ENCODE results near the gene HOXA5. TPM values are rescaled to one million over a fixed set of nuclear protein-coding genes. Genes with fewer than 3 reads are reported as not detected.

HOXA5 gene
- total and polyA plus RNA-seq, 2 donors = 0.24 to 0.43 TPM

- Histone ChIP-seq H3K4me1 (ENCODE audit: control insufficient read depth in 2 of 2, insufficient read depth in 2 of 2, low read length in 2 of 2) (peaks cover 24 to 51% of the 10 kb centered on the region in 2 donors), H3K27ac (ENCODE audit: low read depth in 1 of 2, low read length in 1 of 2) (no peak overlapping the region), H3K4me3 (ENCODE audit: low read length in 2 of 2) (peak overlapping the region; percentile 26 to 38), H3K9me3 (ENCODE audit: control insufficient read depth in 2 of 2, insufficient read depth in 1 of 2, low read length in 1 of 2) (peaks cover 0 to 51% of the 10 kb centered on the region in 2 donors), H3K27me3 (ENCODE audit: control insufficient read depth in 2 of 2, insufficient read depth in 1 of 2, low read length in 1 of 2) (peaks cover 86 to 100% of the 10 kb centered on the region in 2 donors), H3K36me3 (ENCODE audit: control insufficient read depth in 2 of 2, insufficient read depth in 2 of 2, low read length in 1 of 2) (no peaks in the 10 kb centered on the region)
- WGBS = under 1% methylated on average over 58 of the region's 58 CpGs
- DNase-seq (ENCODE audit: low read depth in 6 of 9, low spot score in 9 of 9) = peak in 3 of 9 donors; percentile 56 to 78 (median 70)
Measured at GRCh38 chr7:27150568-27151340, 7.3 kb upstream of the HOXA5 start.

GRCh38 chr7:27149842-27150567 is 6.5 kb upstream of the HOXA5 start:
- peak overlapping the region; percentile 22 to 38 for H3K4me3 ChIP-seq (ENCODE audit: low read length in 2 of 2)
- 16% methylated on average over 13 of the region's 13 CpGs for WGBS
- peaks cover 18 to 43% of the 10 kb centered on the region in 2 donors for H3K4me1 ChIP-seq (ENCODE audit: control insufficient read depth in 2 of 2, insufficient read depth in 2 of 2, low read length in 2 of 2)
- peaks cover 81 to 100% of the 10 kb centered on the region in 2 donors for H3K27me3 ChIP-seq (ENCODE audit: control insufficient read depth in 2 of 2, insufficient read depth in 1 of 2, low read length in 1 of 2)
- DNase-seq (ENCODE audit: low read depth in 6 of 9, low spot score in 9 of 9) = no peak
- H3K36me3 ChIP-seq (ENCODE audit: control insufficient read depth in 2 of 2, insufficient read depth in 2 of 2, low read length in 1 of 2) = no peaks in the 10 kb centered on the region
- peaks cover 0 to 50% of the 10 kb centered on the region in 2 donors for H3K9me3 ChIP-seq (ENCODE audit: control insufficient read depth in 2 of 2, insufficient read depth in 1 of 2, low read length in 1 of 2)
- H3K27ac ChIP-seq (ENCODE audit: low read depth in 1 of 2, low read length in 1 of 2) = no peak overlapping the region

GRCh38 chr7:27148756-27149641 is 5.5 kb upstream of the HOXA5 start:
- Histone ChIP-seq H3K9me3 (ENCODE audit: control insufficient read depth in 2 of 2, insufficient read depth in 1 of 2, low read length in 1 of 2) (peaks cover 0 to 54% of the 10 kb centered on the region in 2 donors), H3K4me1 (ENCODE audit: control insufficient read depth in 2 of 2, insufficient read depth in 2 of 2, low read length in 2 of 2) (peaks cover 16 to 39% of the 10 kb centered on the region in 2 donors), H3K27ac (ENCODE audit: low read depth in 1 of 2, low read length in 1 of 2) (no peak overlapping the region), H3K4me3 (ENCODE audit: low read length in 2 of 2) (no peak overlapping the region), H3K27me3 (ENCODE audit: control insufficient read depth in 2 of 2, insufficient read depth in 1 of 2, low read length in 1 of 2) (peaks cover 74 to 100% of the 10 kb centered on the region in 2 donors), H3K36me3 (ENCODE audit: control insufficient read depth in 2 of 2, insufficient read depth in 2 of 2, low read length in 1 of 2) (no peaks in the 10 kb centered on the region)
- WGBS = 25% methylated on average over 30 of the region's 30 CpGs
- no peak for DNase-seq (ENCODE audit: low read depth in 6 of 9, low spot score in 9 of 9)

GRCh38 chr7:27148031-27148755 is 4.7 kb upstream of the HOXA5 start:
- Histone ChIP-seq H3K9me3 (ENCODE audit: control insufficient read depth in 2 of 2, insufficient read depth in 1 of 2, low read length in 1 of 2) (peaks cover 2 to 54% of the 10 kb centered on the region in 2 donors), H3K4me1 (ENCODE audit: control insufficient read depth in 2 of 2, insufficient read depth in 2 of 2, low read length in 2 of 2) (peaks cover 16 to 39% of the 10 kb centered on the region in 2 donors), H3K4me3 (ENCODE audit: low read length in 2 of 2) (peak overlapping the region in 1 of 2 donors; percentile 17), H3K27ac (ENCODE audit: low read depth in 1 of 2, low read length in 1 of 2) (no peak overlapping the region), H3K36me3 (ENCODE audit: control insufficient read depth in 2 of 2, insufficient read depth in 2 of 2, low read length in 1 of 2) (no peaks in the 10 kb centered on the region), H3K27me3 (ENCODE audit: control insufficient read depth in 2 of 2, insufficient read depth in 1 of 2, low read length in 1 of 2) (peaks cover 66 to 100% of the 10 kb centered on the region in 2 donors)
- no peak for DNase-seq (ENCODE audit: low read depth in 6 of 9, low spot score in 9 of 9)
- WGBS = 9% methylated on average over 28 of the region's 28 CpGs

GRCh38 chr7:27147199-27148030 is 3.9 kb upstream of the HOXA5 start, which contains the start of gene HOXA6:
HOXA6 (minus strand) TSS chr7:27147774; CDS start chr7:27147749, 25 bp downstream.
- WGBS = 28% methylated on average over 63 of the region's 63 CpGs
- Histone ChIP-seq H3K27me3 (ENCODE audit: control insufficient read depth in 2 of 2, insufficient read depth in 1 of 2, low read length in 1 of 2) (peaks cover 58 to 100% of the 10 kb centered on the region in 2 donors), H3K9me3 (ENCODE audit: control insufficient read depth in 2 of 2, insufficient read depth in 1 of 2, low read length in 1 of 2) (peaks cover 2 to 50% of the 10 kb centered on the region in 2 donors), H3K36me3 (ENCODE audit: control insufficient read depth in 2 of 2, insufficient read depth in 2 of 2, low read length in 1 of 2) (no peaks in the 10 kb centered on the region), H3K4me1 (ENCODE audit: control insufficient read depth in 2 of 2, insufficient read depth in 2 of 2, low read length in 2 of 2) (peaks cover 15 to 38% of the 10 kb centered on the region in 2 donors), H3K4me3 (ENCODE audit: low read length in 2 of 2) (peak within 1 kb of the TSS in 1 of 2 donors; percentile 17), H3K27ac (ENCODE audit: low read depth in 1 of 2, low read length in 1 of 2) (no peak within 1 kb of the TSS)
- DNase-seq (ENCODE audit: low read depth in 6 of 9, low spot score in 9 of 9) = no peak

GRCh38 chr7:27146491-27147198 is 3.2 kb upstream of the HOXA5 start:
- no peak for DNase-seq (ENCODE audit: low read depth in 6 of 9, low spot score in 9 of 9)
- 96% methylated on average over 5 of the region's 5 CpGs for WGBS
- H3K27ac ChIP-seq (ENCODE audit: low read depth in 1 of 2, low read length in 1 of 2) = no peak overlapping the region
- no peaks in the 10 kb centered on the region for H3K36me3 ChIP-seq (ENCODE audit: control insufficient read depth in 2 of 2, insufficient read depth in 2 of 2, low read length in 1 of 2)
- H3K27me3 ChIP-seq (ENCODE audit: control insufficient read depth in 2 of 2, insufficient read depth in 1 of 2, low read length in 1 of 2) = peaks cover 53 to 100% of the 10 kb centered on the region in 2 donors
- no peak overlapping the region for H3K4me3 ChIP-seq (ENCODE audit: low read length in 2 of 2)
- H3K4me1 ChIP-seq (ENCODE audit: control insufficient read depth in 2 of 2, insufficient read depth in 2 of 2, low read length in 2 of 2) = peaks cover 12 to 30% of the 10 kb centered on the region in 2 donors
- peaks cover 2 to 42% of the 10 kb centered on the region in 2 donors for H3K9me3 ChIP-seq (ENCODE audit: control insufficient read depth in 2 of 2, insufficient read depth in 1 of 2, low read length in 1 of 2)

- Histone ChIP-seq H3K4me1 (ENCODE audit: control insufficient read depth in 2 of 2, insufficient read depth in 2 of 2, low read length in 2 of 2) (peaks cover 6 to 23% of the 10 kb centered on the region in 2 donors), H3K9me3 (ENCODE audit: control insufficient read depth in 2 of 2, insufficient read depth in 1 of 2, low read length in 1 of 2) (peaks cover 2 to 36% of the 10 kb centered on the region in 2 donors), H3K27ac (ENCODE audit: low read depth in 1 of 2, low read length in 1 of 2) (no peak overlapping the region), H3K27me3 (ENCODE audit: control insufficient read depth in 2 of 2, insufficient read depth in 1 of 2, low read length in 1 of 2) (peaks cover 46 to 97% of the 10 kb centered on the region in 2 donors), H3K36me3 (ENCODE audit: control insufficient read depth in 2 of 2, insufficient read depth in 2 of 2, low read length in 1 of 2) (no peaks in the 10 kb centered on the region), H3K4me3 (ENCODE audit: low read length in 2 of 2) (no peak overlapping the region)
- no peak for DNase-seq (ENCODE audit: low read depth in 6 of 9, low spot score in 9 of 9)
- 89% methylated on average over 11 of the region's 11 CpGs for WGBS
Measured at GRCh38 chr7:27145914-27146412, 2.5 kb upstream of the HOXA5 start.

All from thymus (tissue), 11 donors.